ENCODE results near the gene GRID1. TPM values are rescaled to one million over a fixed set of nuclear protein-coding genes. Genes with fewer than 3 reads are reported as not detected.

The GRID1 gene
- total and polyA plus RNA-seq, 10 of the 15 experiments (the other 5 are each of a cell fraction or from before 2014, with no cell fraction given) = 0.04 to 0.62 (median 0.08) TPM; not detected in 5

- no peak for TF ChIP-seq HDGF (IDR thresholded peaks at IDR 0.05)
- TF ChIP-seq ZNF24 (IDR thresholded peaks at IDR 0.05) = no peak
- no peak for TF ChIP-seq RFX5 (IDR thresholded peaks at IDR 0.05; ENCODE audit: low read depth, low read length)
- TF ChIP-seq TCF3 (IDR thresholded peaks at IDR 0.05; ENCODE audit: borderline replicate concordance, insufficient read depth, low read depth, low read length) = no peak
- TF ChIP-seq ZBTB40 (IDR thresholded peaks at IDR 0.05; ENCODE audit: borderline replicate concordance) = no peak
- TF ChIP-seq, protein P1, sequence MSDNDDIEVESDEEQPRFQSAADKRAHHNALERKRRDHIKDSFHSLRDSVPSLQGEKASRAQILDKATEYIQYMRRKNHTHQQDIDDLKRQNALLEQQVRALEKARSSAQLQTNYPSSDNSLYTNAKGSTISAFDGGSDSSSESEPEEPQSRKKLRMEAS (IDR thresholded peaks at IDR 0.05; ENCODE audit: low read depth, low read length) = no peak
- TF ChIP-seq POLR2AphosphoS2 (IDR thresholded peaks at IDR 0.05; ENCODE audit: low read depth, low read length) = no peak
- no peak for TF ChIP-seq CBX3 (IDR thresholded peaks at IDR 0.05; ENCODE audit: borderline replicate concordance, low read depth)
- no peak for TF ChIP-seq SMC3 (IDR thresholded peaks at IDR 0.05; ENCODE audit: borderline replicate concordance, low read length)
- TF ChIP-seq JUND (IDR thresholded peaks at IDR 0.05; ENCODE audit: low read depth, low read length) = no peak
Observed at GRCh38 chr10:86298501-86299001, 68.0 kb downstream of the GRID1 start (continued).
